Karpas-422 (cell line): ENCODE measurements around the gene TAF1A. TPM values are rescaled to one million over a fixed set of nuclear protein-coding genes. Genes with fewer than 3 reads are reported as not detected.

Source experiments
- DNase-seq: peaks from one replicate; pipeline ENCODE4 v3.0.0-alpha.2; 2015
- H2AFZ ChIP-seq: fragments of 200-600 bp; sonication (generic); 2 replicates; pipeline ENCODE4 v1.6.1; 2014; ENCODE audit warnings: antibody characterized with exemption, low read length, mixed read lengths
- H3K27ac ChIP-seq: fragments of 200-600 bp; sonication (generic); 2 replicates; pipeline ENCODE4 v1.5.1; 2014; ENCODE audit warnings: mild to moderate bottlenecking, low read length, moderate library complexity
- H3K27me3 ChIP-seq: fragments of 200-600 bp; sonication (generic); 2 replicates; pipeline ENCODE4 v1.6.1; 2014; ENCODE audit warnings: low read length, mixed read lengths
- H3K36me3 ChIP-seq: fragments of 200-600 bp; sonication (generic); 2 replicates; pipeline ENCODE4 v1.6.1; 2014; ENCODE audit warnings: low read length, mixed read lengths; ENCODE audit not compliant: insufficient read depth
- H3K4me1 ChIP-seq: fragments of 200-600 bp; sonication (generic); 2 replicates; pipeline ENCODE4 v1.6.1; 2014; ENCODE audit warnings: mild to moderate bottlenecking, low read length, mixed read lengths
- H3K4me2 ChIP-seq: fragments of 200-600 bp; sonication (generic); 2 replicates; pipeline ENCODE4 v1.6.1; 2014; ENCODE audit warnings: low read length, low read depth, mild to moderate bottlenecking; ENCODE audit not compliant: poor library complexity, severe bottlenecking
- H3K4me3 ChIP-seq: fragments of 200-600 bp; sonication (generic); 2 replicates; pipeline ENCODE4 v1.5.1; 2014; ENCODE audit warnings: mild to moderate bottlenecking, antibody characterized with exemption, low read length, mixed read lengths
- H3K79me2 ChIP-seq: fragments of 200-600 bp; sonication (generic); 2 replicates; pipeline ENCODE4 v1.6.1; 2014; ENCODE audit warnings: mild to moderate bottlenecking, low read length, mixed read lengths
- H3K9ac ChIP-seq: fragments of 200-600 bp; sonication (generic); 2 replicates; pipeline ENCODE4 v1.6.0; 2014; ENCODE audit warnings: low read length
- H3K9me2 ChIP-seq: fragments of 200-600 bp; sonication (generic), shearing (Covaris generic); replicated peaks from 2 replicates; pipeline ENCODE4 v1.6.0; 2014; ENCODE audit warnings: mild to moderate bottlenecking, low read length, moderate library complexity; ENCODE audit not compliant: insufficient read depth
- H3K9me3 ChIP-seq: fragments of 300-700, 200-600 bp; sonication (generic); 2 replicates; pipeline ENCODE4 v1.6.1; 2014; ENCODE audit warnings: low read length, mixed read lengths
- H4K20me1 ChIP-seq: fragments of 200-600 bp; sonication (generic); 2 replicates; pipeline ENCODE4 v1.6.1; 2014; ENCODE audit warnings: mild to moderate bottlenecking, antibody characterized with exemption, low read length, low read depth; ENCODE audit not compliant: insufficient read depth
- total RNA-seq: library from RNA; depleted of rRNA; stranded (reverse); fragments of >200 nt; shearing (Covaris generic); gene quantifications from 2 replicates; pipeline ENCODE4 v1.2.3, GENCODE V29; 2014; ENCODE audit warnings: low replicate concordance; rRNA removed

Gene TAF1A
- total RNA-seq, 1 experiment from 2014 or later = 32.5 TPM

DNA sequence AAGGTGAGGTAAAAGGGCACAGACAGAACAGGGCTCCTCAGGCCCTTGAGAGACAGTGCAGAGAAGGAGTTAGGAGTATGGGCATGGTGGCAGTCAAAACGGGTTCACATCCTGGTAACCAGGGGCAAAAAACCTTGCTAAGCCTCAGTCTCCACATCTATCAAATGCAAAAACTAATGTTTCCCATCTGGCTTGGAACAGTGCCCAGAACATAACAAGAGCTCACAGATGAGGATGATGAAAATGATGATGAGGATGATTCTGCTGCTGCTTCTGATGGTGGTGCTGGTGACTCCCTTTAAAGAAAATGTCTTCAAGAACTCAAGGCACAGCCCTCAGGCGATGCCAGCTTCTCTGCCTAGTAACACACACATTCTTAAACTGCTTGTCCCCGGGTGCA lies 65.9 kb downstream of the TAF1A start:
- Histone ChIP-seq H3K79me2 (no peaks in the 10 kb centered on the region), H3K27ac (no peak overlapping the region), H3K27me3 (no peaks in the 10 kb centered on the region), H3K9me2 (no peaks in the 10 kb centered on the region), H3K4me2 (no peak overlapping the region), H3K4me1 (no peaks in the 10 kb centered on the region; the same call in 1 of the 2 replicates), H3K9ac (no peak overlapping the region), H3K4me3 (no peak overlapping the region), H3K9me3 (no peaks in the 10 kb centered on the region), H3K36me3 (no peaks in the 10 kb centered on the region), H2AFZ (no peak overlapping the region), H4K20me1 (no peaks in the 10 kb centered on the region)
- no peak for DNase-seq

DNA sequence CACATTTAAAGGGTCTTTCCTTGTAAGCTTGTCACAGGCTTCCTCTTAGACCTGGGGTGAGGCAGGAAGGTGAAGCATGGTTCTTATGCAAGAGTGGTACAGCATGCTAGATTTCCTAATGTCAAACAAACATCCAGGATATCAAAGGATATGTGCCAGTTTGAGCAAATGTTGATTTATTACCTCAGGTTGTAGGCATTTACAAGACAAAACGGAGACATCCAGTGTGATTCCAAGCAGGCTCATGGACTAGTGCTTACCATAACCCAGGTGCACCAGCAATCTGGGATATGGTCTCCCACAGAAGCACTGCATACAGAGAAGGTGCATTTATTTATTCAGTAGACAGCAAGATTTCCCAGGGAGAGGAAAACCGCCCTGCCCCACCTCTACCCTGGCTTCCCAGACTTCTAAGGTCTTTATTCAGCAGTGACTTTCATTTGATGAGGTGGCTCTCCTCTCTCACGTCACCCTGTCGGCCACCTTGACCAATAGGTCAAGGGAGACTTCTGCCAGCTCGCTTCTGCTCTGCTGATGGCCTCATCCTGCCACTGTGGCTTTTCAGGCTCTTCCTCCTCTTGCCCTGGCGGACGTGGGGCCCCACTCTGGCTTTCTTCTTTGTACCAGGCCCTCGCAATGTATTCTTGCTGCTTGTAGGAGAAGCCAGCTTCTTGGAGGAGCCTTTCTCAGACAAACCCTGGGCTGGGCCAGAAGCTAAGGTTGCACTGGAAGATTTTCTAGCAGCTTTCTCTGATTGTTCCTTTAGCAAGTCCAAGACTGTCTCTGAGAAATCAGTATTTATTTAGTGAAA lies 67.4 kb downstream of the TAF1A start:
- no peak for DNase-seq
- no peaks in the 10 kb centered on the region for H3K36me3 ChIP-seq
- no peak overlapping the region for H3K4me2 ChIP-seq
- H3K27ac ChIP-seq = no peak overlapping the region
- H3K79me2 ChIP-seq = no peaks in the 10 kb centered on the region
- H3K27me3 ChIP-seq = no peaks in the 10 kb centered on the region
- H3K4me3 ChIP-seq = no peak overlapping the region
- no peaks in the 10 kb centered on the region; the same call in 1 of the 2 replicates for H3K4me1 ChIP-seq
- H3K9ac ChIP-seq = no peak overlapping the region
- H4K20me1 ChIP-seq = no peaks in the 10 kb centered on the region
- H2AFZ ChIP-seq = no peak overlapping the region
- no peaks in the 10 kb centered on the region for H3K9me2 ChIP-seq
- no peaks in the 10 kb centered on the region for H3K9me3 ChIP-seq

DNA sequence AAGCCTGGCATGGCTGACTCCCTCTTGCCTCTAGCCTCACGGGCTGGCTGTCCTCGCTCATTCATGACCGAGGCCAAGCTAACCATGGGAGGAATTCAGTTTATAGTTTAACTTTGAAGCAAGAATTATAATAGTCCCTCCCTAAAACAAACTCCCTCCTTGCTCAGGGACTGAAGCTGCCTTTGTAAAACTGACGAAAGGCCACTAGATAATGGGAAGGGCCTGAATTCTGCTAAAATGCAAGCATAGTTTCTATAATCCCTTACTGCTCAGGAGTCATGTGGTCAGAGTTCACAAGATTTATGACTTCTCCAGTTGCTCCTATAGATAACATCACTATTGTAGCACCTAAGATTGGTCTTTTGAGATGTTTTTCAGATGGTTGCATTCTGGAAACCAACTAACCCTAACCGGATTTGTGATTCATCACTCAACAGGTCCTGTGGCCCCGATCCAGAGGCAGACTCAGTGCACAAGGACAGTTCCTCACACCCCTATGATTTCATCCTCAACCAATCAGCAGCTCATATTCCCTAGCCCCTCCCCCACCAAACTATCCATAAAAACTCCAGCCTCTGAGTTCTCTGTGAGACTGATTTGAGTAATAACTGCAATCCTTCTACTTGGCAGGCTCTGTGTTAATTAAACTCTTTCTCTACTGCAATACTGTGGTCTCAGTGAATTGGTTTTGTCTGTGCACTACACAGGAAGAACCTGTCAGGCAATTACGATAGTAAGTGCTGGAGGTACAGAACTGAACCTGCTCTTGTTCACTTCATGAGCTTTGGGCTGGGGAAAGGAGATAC lies 68.2 kb downstream of the TAF1A start:
- no peaks in the 10 kb centered on the region for H4K20me1 ChIP-seq
- H3K4me2 ChIP-seq = no peak overlapping the region
- no peaks in the 10 kb centered on the region; the same call in 1 of the 2 replicates for H3K4me1 ChIP-seq
- H3K9me2 ChIP-seq = no peaks in the 10 kb centered on the region
- H3K27me3 ChIP-seq = no peaks in the 10 kb centered on the region
- H3K27ac ChIP-seq = no peak overlapping the region
- H3K4me3 ChIP-seq = no peak overlapping the region
- H2AFZ ChIP-seq = no peak overlapping the region
- no peaks in the 10 kb centered on the region for H3K9me3 ChIP-seq
- H3K9ac ChIP-seq = no peak overlapping the region
- H3K79me2 ChIP-seq = no peaks in the 10 kb centered on the region
- no peak for DNase-seq
- no peaks in the 10 kb centered on the region for H3K36me3 ChIP-seq

Other genes with a start within 250 kb of the TAF1A start
- 0.30 TPM in 1 of 2 replicates, not detected in the other for gene HHIPL2, start 41.8 kb downstream of the TAF1A start, total RNA-seq
- gene MIA3, start 28.2 kb upstream of the TAF1A start, total RNA-seq = 45.6 and 106 TPM in 2 replicates
- gene AIDA, start 122.6 kb upstream of the TAF1A start, total RNA-seq = 13.3 and 26.4 TPM in 2 replicates
- gene BROX, start 122.6 kb upstream of the TAF1A start, total RNA-seq = 15.3 and 26.8 TPM in 2 replicates
- not detected in 2 replicates for gene FAM177B, start 147.3 kb upstream of the TAF1A start, total RNA-seq
- gene DISP1, start 225.1 kb upstream of the TAF1A start, total RNA-seq = 0.18 and 1.2 TPM in 2 replicates